ENCODE data around the gene LRRC58.

The LRRC58 gene

DNA sequence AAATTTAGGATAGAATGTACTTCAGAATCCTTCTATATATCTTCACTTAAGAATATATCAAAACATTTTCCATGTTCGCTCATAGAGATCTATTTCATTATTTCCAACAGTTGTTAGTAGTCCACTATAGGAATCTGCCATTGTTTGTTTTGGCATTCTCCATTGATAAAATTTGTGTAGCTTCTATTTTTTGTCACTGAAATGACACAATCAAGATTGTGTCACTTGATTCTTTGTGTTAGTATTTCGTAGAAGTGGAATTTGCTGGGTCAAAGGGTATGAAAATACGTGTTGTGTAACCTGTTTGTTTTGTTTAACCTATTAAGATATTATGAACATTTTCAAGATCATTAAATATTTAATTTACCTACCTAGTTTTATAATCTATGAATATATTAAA is 48.2 kb downstream of the LRRC58 start:
- TF ChIP-seq, protein P1, sequence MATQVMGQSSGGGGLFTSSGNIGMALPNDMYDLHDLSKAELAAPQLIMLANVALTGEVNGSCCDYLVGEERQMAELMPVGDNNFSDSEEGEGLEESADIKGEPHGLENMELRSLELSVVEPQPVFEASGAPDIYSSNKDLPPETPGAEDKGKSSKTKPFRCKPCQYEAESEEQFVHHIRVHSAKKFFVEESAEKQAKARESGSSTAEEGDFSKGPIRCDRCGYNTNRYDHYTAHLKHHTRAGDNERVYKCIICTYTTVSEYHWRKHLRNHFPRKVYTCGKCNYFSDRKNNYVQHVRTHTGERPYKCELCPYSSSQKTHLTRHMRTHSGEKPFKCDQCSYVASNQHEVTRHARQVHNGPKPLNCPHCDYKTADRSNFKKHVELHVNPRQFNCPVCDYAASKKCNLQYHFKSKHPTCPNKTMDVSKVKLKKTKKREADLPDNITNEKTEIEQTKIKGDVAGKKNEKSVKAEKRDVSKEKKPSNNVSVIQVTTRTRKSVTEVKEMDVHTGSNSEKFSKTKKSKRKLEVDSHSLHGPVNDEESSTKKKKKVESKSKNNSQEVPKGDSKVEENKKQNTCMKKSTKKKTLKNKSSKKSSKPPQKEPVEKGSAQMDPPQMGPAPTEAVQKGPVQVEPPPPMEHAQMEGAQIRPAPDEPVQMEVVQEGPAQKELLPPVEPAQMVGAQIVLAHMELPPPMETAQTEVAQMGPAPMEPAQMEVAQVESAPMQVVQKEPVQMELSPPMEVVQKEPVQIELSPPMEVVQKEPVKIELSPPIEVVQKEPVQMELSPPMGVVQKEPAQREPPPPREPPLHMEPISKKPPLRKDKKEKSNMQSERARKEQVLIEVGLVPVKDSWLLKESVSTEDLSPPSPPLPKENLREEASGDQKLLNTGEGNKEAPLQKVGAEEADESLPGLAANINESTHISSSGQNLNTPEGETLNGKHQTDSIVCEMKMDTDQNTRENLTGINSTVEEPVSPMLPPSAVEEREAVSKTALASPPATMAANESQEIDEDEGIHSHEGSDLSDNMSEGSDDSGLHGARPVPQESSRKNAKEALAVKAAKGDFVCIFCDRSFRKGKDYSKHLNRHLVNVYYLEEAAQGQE (IDR thresholded peaks at IDR 0.05; ENCODE audit: insufficient read depth in 1 of 2, low read depth in 2 of 2, low read length in 2 of 2): no peak
- no peak for TF ChIP-seq SIN3A (IDR thresholded peaks at IDR 0.05; ENCODE audit: borderline replicate concordance, insufficient read depth, low read length)
- no peak for TF ChIP-seq FOXP2 (optimal IDR thresholded peaks at IDR 0.05; ENCODE audit: borderline replicate concordance, extremely low read depth, extremely low read length, insufficient read depth)
- TF ChIP-seq POLR2AphosphoS5 (IDR thresholded peaks at IDR 0.05; ENCODE audit: low read depth, low read length): no peak
- no peak for TF ChIP-seq TAF1 (IDR thresholded peaks at IDR 0.05; ENCODE audit: borderline replicate concordance, insufficient read depth, low read length)

DNA sequence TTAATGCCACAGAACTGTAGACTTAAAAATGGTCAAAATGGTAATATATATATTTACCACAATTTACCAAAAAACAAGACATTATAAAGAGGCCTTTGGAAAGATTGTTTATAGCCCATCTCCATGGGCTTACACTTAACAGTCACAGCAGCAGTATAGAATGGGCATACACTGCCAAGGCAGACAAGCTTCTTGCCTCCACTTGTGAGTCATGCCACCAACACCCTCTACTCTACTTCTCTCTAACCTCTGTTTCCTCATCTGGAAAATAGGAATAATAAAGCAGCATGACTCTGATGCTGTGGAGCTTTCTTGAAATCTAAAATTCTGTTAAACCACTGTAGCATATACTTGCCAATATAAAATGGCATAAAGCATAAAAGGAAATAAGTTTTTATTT is 49.8 kb downstream of the LRRC58 start:
- TF ChIP-seq TAF1 (IDR thresholded peaks at IDR 0.05; ENCODE audit: borderline replicate concordance, insufficient read depth, low read length) (no peak), FOXP2 (optimal IDR thresholded peaks at IDR 0.05; ENCODE audit: borderline replicate concordance, extremely low read depth, extremely low read length, insufficient read depth) (no peak), POLR2AphosphoS5 (IDR thresholded peaks at IDR 0.05; ENCODE audit: low read depth, low read length) (no peak), SIN3A (IDR thresholded peaks at IDR 0.05; ENCODE audit: borderline replicate concordance, insufficient read depth, low read length) (no peak)
- TF ChIP-seq, protein P1 (IDR thresholded peaks at IDR 0.05; ENCODE audit: insufficient read depth in 1 of 2, low read depth in 2 of 2, low read length in 2 of 2): no peak

DNA sequence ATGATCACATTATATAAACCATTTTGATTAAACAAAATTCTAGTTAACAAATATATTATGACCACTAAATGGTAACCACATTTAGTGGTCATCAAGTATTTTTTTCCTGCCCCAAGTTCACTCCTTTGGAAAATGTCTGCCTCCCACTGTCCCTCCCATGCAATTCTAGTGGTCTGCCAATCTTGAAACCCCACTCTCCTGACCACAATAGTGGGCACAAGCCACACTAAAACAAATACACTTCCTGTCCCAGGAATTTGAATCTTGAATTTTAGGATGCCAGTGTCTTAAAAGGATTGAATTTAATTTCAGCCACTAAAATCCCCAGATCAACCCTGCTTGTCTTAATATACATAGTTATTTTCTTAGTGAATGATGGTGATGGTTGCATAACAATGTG is 50.2 kb downstream of the LRRC58 start:
- TF ChIP-seq SIN3A (IDR thresholded peaks at IDR 0.05; ENCODE audit: borderline replicate concordance, insufficient read depth, low read length) (no peak), FOXP2 (optimal IDR thresholded peaks at IDR 0.05; ENCODE audit: borderline replicate concordance, extremely low read depth, extremely low read length, insufficient read depth) (no peak), TAF1 (IDR thresholded peaks at IDR 0.05; ENCODE audit: borderline replicate concordance, insufficient read depth, low read length) (no peak), POLR2AphosphoS5 (IDR thresholded peaks at IDR 0.05; ENCODE audit: low read depth, low read length) (no peak)
- TF ChIP-seq, protein P1 (IDR thresholded peaks at IDR 0.05; ENCODE audit: insufficient read depth in 1 of 2, low read depth in 2 of 2, low read length in 2 of 2): no peak

DNA sequence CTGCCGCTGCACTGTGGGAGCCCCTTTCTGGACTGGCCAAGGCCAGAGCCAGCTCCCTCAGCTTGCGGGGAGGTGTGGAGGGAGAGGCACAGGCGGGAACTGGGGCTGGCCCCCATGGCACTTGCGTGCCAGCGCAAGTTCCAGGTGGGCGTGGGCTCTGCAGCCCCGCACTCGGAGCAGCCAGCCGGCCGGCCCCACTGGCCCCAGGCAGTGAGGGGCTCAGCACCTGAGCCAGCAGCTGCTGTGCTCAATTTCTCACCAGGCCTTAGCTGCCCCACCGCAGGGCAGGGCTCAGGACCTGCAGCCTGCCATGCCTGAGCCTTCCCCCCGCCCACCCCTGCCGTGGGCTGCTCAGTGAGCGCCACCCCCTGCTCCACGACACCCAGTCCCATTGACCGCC is 59.5 kb downstream of the LRRC58 start:
- no peak for TF ChIP-seq SIN3A (IDR thresholded peaks at IDR 0.05; ENCODE audit: borderline replicate concordance, insufficient read depth, low read length)
- TF ChIP-seq TAF1 (IDR thresholded peaks at IDR 0.05; ENCODE audit: borderline replicate concordance, insufficient read depth, low read length): no peak
- TF ChIP-seq FOXP2 (optimal IDR thresholded peaks at IDR 0.05; ENCODE audit: borderline replicate concordance, extremely low read depth, extremely low read length, insufficient read depth): no peak
- TF ChIP-seq POLR2AphosphoS5 (IDR thresholded peaks at IDR 0.05; ENCODE audit: low read depth, low read length): no peak
- TF ChIP-seq, protein P1 (IDR thresholded peaks at IDR 0.05; ENCODE audit: insufficient read depth in 1 of 2, low read depth in 2 of 2, low read length in 2 of 2): no peak

DNA sequence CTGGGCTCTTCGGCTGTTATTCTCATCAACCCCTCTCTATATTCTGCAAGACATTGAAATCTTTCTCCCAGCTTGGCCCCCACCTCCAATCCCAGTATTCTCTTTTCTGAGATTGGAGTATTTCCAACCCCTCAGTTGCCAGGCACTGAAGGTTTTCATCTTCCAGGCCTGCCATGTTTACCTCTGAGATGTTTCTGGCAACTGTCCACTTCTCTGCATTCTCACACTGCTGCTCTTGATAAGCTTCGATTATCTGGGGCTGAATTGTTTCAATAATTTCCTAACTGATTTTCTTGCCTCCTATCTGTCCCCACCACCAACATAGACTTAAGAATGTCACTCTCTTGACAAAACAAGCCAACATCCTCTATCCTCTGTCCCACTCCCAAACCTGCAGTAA is 62.7 kb downstream of the LRRC58 start:
- TF ChIP-seq, protein P1 (IDR thresholded peaks at IDR 0.05; ENCODE audit: insufficient read depth in 1 of 2, low read depth in 2 of 2, low read length in 2 of 2): no peak
- TF ChIP-seq SIN3A (IDR thresholded peaks at IDR 0.05; ENCODE audit: borderline replicate concordance, insufficient read depth, low read length): no peak
- TF ChIP-seq FOXP2 (optimal IDR thresholded peaks at IDR 0.05; ENCODE audit: borderline replicate concordance, extremely low read depth, extremely low read length, insufficient read depth): no peak
- TF ChIP-seq TAF1 (IDR thresholded peaks at IDR 0.05; ENCODE audit: borderline replicate concordance, insufficient read depth, low read length): no peak
- TF ChIP-seq POLR2AphosphoS5 (IDR thresholded peaks at IDR 0.05; ENCODE audit: low read depth, low read length): no peak
